ENCODE measurements around the gene NTN5. TPM values are rescaled to one million over a fixed set of nuclear protein-coding genes. Genes with fewer than 3 reads are reported as not detected.

NTN5 gene
- total and polyA plus RNA-seq, 9 of the 15 experiments (the other 6 are each of a cell fraction or from before 2014, with no cell fraction given) = not detected

DNA sequence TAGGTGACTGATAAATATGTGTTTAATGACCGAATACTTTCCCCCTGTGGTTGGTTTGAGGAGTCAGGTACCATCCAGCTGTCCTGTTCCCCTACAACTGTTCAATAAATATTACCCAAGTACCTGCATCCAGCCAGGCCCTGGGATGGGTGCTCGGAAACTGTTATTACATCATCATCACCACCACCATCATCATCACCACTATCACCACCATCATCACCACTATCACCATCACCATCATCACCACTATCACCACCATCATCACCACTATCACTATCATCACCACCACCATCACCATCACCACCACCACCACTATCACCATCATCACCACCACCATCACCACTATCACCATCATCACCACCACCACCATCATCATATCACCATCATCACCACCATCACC lies 4.1 kb downstream of the NTN5 start:
- DNase-seq (ENCODE audit: extremely low read depth in 1 of 4, low spot score in 3 of 4) (no peak), ATAC-seq (no peak), FAIRE-seq (no peak)
- POLR2A ChIA-PET = no interaction called here
- H3K9ac ChIP-seq (ENCODE audit: insufficient read depth in 1 of 2, low read depth in 2 of 2, low read length in 2 of 2) = no peak overlapping the region
- no peaks in the 10 kb centered on the region for H3K9me3 ChIP-seq (replicated peaks; ENCODE audit: control insufficient read depth, insufficient read depth, low read depth, low read length)
- peaks cover 0 to 23% of the 10 kb centered on the region in 2 experiments; a peak in 2 of 5 replicates for H3K4me1 ChIP-seq (replicated peaks in 1 of 2; ENCODE audit: control insufficient read depth in 2 of 2, insufficient read depth in 2 of 2, low read length in 2 of 2)
- no peak overlapping the region for H2AFZ ChIP-seq (ENCODE audit: low read depth, low read length)
- TF ChIP-seq CREM (IDR thresholded peaks at IDR 0.05; ENCODE audit: low read depth) = no peak
- TF ChIP-seq, protein P1, sequence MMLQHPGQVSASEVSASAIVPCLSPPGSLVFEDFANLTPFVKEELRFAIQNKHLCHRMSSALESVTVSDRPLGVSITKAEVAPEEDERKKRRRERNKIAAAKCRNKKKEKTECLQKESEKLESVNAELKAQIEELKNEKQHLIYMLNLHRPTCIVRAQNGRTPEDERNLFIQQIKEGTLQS (IDR thresholded peaks at IDR 0.05) = peak; percentile 69; the same call in 1 of the 2 replicates
- TF ChIP-seq, protein P1 (CRISPR knock-in tag; conservative IDR thresholded peaks at IDR 0.05) = no peak
- no peak for TF ChIP-seq POLR3G (IDR thresholded peaks at IDR 0.05; ENCODE audit: extremely low read depth, insufficient read length, insufficient replicate concordance)
- H3K36me3 ChIP-seq (ENCODE audit: control insufficient read depth, insufficient read depth, low read length) = no peaks in the 10 kb centered on the region
- H3K9me1 ChIP-seq (ENCODE audit: control insufficient read depth, insufficient read depth, low read length) = no peaks in the 10 kb centered on the region
- CTCF ChIA-PET (ENCODE audit: low intra/inter-chr PET ratio) = no interaction called here
- WGBS (ENCODE audit: insufficient coverage, low coverage, missing lambda C conversion rate) = 25% methylated on average over 2 of the region's 2 CpGs
- no peak overlapping the region for H3K4me3 ChIP-seq
- in situ Hi-C loops (cut with MboI) (no loop called here), intact Hi-C loops (cut with micrococcal nuclease) (no loop called here)
- H3K27ac ChIP-seq (ENCODE audit: extremely low read depth, low read depth, low read length) = no peak overlapping the region
- no peaks in the 10 kb centered on the region for H4K20me1 ChIP-seq (replicated peaks; ENCODE audit: control insufficient read depth, insufficient read depth, low read length)
- no peaks in the 10 kb centered on the region for H3K79me2 ChIP-seq (ENCODE audit: control insufficient read depth, insufficient read depth, low read length)
- H3K4me2 ChIP-seq (ENCODE audit: insufficient read depth, low read length) = no peak overlapping the region
- no TSS peak for BruUV-seq (replicated peaks)
- H3K27me3 ChIP-seq (ENCODE audit: control insufficient read depth in 2 of 2, insufficient read depth in 2 of 2, low read length in 2 of 2) = no peaks in the 10 kb centered on the region

DNA sequence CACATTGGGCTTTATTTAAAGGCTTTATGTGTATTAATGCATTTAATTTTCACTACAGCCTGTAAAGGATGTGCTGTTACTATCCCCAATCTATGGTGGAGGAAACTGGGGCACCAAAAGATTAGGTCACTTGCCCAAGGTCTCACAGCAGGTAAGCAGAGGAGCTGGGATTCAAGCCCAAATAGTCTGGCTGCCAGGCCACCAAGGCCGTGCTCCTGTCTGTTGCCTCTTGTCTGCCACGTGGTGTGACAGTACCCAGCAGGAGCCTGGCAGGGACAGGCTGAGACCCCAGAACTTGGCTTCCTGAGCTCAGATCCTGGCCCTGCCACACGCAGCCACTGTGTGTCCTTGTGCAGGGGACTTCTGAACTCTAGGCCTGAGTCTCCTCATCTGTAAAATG lies 4.5 kb downstream of the NTN5 start:
- H3K9me1 ChIP-seq (ENCODE audit: control insufficient read depth, insufficient read depth, low read length) = no peaks in the 10 kb centered on the region
- no peak overlapping the region for H2AFZ ChIP-seq (ENCODE audit: low read depth, low read length)
- ATAC-seq = no peak
- no peak for FAIRE-seq
- H3K4me3 ChIP-seq = no peak overlapping the region
- H3K36me3 ChIP-seq (ENCODE audit: control insufficient read depth, insufficient read depth, low read length) = no peaks in the 10 kb centered on the region
- no TSS peak for BruUV-seq (replicated peaks)
- no peaks in the 10 kb centered on the region for H4K20me1 ChIP-seq (replicated peaks; ENCODE audit: control insufficient read depth, insufficient read depth, low read length)
- ChIA-PET POLR2A (interaction anchor here (0.7 kb wide), 1 partner anchor 275 kb away, joined by 4 read pairs; the partner anchor contains the start of gene GRIN2D), CTCF (ENCODE audit: low intra/inter-chr PET ratio) (no interaction called here)
- TF ChIP-seq, protein P2, sequence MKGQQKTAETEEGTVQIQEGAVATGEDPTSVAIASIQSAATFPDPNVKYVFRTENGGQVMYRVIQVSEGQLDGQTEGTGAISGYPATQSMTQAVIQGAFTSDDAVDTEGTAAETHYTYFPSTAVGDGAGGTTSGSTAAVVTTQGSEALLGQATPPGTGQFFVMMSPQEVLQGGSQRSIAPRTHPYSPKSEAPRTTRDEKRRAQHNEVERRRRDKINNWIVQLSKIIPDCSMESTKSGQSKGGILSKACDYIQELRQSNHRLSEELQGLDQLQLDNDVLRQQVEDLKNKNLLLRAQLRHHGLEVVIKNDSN (CRISPR knock-in tag; IDR thresholded peaks at IDR 0.05) = 0 out of 2 replicates have a peak, but pooled peaks have one; percentile 10
- no peak for TF ChIP-seq RCOR1 (IDR thresholded peaks at IDR 0.05; ENCODE audit: borderline replicate concordance in 1 of 2, low read depth in 2 of 2, low read length in 2 of 2)
- no peaks in the 10 kb centered on the region for H3K27me3 ChIP-seq (ENCODE audit: control insufficient read depth in 2 of 2, insufficient read depth in 2 of 2, low read length in 2 of 2)
- H3K27ac ChIP-seq (ENCODE audit: extremely low read depth, low read depth, low read length) = no peak overlapping the region
- H3K4me2 ChIP-seq (ENCODE audit: insufficient read depth, low read length) = no peak overlapping the region
- no peaks in the 10 kb centered on the region for H3K9me3 ChIP-seq (replicated peaks; ENCODE audit: control insufficient read depth, insufficient read depth, low read depth, low read length)
- intact Hi-C loops (cut with micrococcal nuclease) (no loop called here), in situ Hi-C loops (cut with MboI) (no loop called here)
- 3% methylated on average over 3 of the region's 3 CpGs for WGBS (ENCODE audit: insufficient coverage, low coverage, missing lambda C conversion rate)
- H3K79me2 ChIP-seq (ENCODE audit: control insufficient read depth, insufficient read depth, low read length) = no peaks in the 10 kb centered on the region
- no peak for DNase-seq (ENCODE audit: extremely low read depth in 1 of 4, low spot score in 3 of 4)
- peaks cover under 1 to 21% of the 10 kb centered on the region in 2 experiments; a peak in 2 of 5 replicates for H3K4me1 ChIP-seq (replicated peaks in 1 of 2; ENCODE audit: control insufficient read depth in 2 of 2, insufficient read depth in 2 of 2, low read length in 2 of 2)
- no peak overlapping the region for H3K9ac ChIP-seq (ENCODE audit: insufficient read depth in 1 of 2, low read depth in 2 of 2, low read length in 2 of 2)
